HG03439 (cell line): Measurements from ENCODE around the gene SLC35C1.
"Not testable (repeated sequence)": the region's sequence is repeated elsewhere in the genome, so short reads cannot be mapped to it uniquely, and the experiment has no call there.

Experiments
- ATAC-seq: cut with Tn5 transposase; IDR thresholded peaks from one replicate; pipeline ENCODE4 v1.9.1; 2021; ENCODE audit warnings: mild to moderate bottlenecking, moderate library complexity; ENCODE audit not compliant: unreplicated experiment

The SLC35C1 gene

GRCh38 chr11:45786272-45786671, 18.7 kb upstream of the SLC35C1 start:
- ATAC-seq, result no peak

DNA sequence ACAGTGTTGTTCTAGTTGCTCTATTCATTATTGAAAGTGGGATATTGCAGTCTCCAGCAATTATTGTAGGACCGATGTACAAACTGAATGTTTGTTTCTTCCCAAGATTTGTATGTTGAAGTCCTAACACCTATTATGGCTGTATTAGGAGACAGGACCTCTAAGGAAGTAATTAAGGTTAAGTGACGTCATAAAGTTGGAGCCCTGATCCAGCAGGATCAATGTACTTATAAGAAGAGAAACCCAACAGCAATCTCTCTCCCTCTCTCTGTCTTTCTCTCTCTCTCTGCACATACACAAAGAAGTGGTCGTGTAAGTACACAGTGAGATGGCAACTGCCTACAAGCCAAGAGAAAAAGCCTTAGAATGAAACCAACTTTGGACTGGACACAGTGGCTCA, 16.1 kb upstream of the SLC35C1 start:
- no peak for ATAC-seq

GRCh38 chr11:45791524-45791923, 13.4 kb upstream of the SLC35C1 start:
- no peak for ATAC-seq

DNA sequence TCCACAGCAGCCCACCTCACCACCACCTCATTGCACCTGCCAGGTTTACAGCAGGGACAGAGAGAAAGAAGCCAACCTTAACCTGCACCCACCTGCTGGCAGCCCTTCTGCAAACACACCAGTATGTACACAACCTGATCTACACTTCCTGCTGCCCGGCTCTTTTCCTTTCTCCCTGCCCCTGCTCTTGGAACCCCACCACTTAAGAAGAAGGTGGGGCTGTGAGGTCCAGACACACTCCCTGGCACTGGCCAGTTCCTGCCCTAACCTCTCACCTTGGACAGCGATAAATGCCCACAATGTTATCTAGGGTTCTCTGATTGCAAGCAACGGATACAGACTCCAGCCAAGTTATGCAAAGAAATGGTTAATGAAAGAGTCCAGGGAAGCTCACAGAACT, 10.8 kb upstream of the SLC35C1 start:
- no peak for ATAC-seq

DNA sequence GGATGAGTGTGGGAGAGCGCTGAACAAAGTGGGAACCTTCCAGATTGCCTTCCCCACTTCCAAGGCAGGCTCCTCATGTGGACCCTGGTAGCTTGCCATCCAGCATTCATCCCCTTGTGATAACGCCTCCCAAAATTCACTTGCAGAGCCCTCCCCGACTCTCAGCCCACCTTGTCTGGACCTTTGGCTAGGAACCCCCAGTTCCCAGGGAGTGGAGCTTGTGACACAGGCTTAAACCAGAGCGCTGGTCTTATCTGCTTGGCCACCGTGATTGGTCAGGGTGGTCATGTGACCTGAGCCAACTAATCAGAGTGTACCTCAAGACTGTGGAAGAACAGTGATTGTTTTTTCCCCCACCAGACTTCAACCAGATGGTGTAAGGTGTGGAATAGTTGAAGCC, 9.6 kb upstream of the SLC35C1 start:
- no peak for ATAC-seq

GRCh38 chr11:45796461-45796861, 8.5 kb upstream of the SLC35C1 start:
- no peak for ATAC-seq

GRCh38 chr11:45798793-45799441, 6.0 kb upstream of the SLC35C1 start:
- no peak for ATAC-seq

GRCh38 chr11:45799562-45799961, 5.4 kb upstream of the SLC35C1 start:
- no peak for ATAC-seq

DNA sequence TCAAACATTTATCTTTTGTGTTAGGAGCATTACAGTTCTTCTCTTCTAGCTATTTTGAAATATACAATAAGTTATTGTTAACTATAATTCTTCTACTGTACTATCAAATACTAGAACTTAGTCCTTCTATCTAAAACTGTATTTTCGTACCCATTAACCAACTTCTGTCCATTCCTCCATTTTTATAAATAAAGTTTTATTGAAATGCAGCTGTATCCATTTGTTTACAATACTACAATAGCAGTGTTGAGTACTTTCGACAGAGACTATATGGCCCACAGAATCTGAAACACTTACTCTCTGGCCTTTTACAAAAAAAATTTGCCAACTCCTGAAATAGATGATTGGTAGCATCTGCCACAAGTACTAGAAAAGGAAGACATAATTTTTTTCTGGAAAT, 4.7 kb upstream of the SLC35C1 start:
- ATAC-seq, result no peak

GRCh38 chr11:45801723-45802315, 3.1 kb upstream of the SLC35C1 start:
- ATAC-seq, result no peak

DNA sequence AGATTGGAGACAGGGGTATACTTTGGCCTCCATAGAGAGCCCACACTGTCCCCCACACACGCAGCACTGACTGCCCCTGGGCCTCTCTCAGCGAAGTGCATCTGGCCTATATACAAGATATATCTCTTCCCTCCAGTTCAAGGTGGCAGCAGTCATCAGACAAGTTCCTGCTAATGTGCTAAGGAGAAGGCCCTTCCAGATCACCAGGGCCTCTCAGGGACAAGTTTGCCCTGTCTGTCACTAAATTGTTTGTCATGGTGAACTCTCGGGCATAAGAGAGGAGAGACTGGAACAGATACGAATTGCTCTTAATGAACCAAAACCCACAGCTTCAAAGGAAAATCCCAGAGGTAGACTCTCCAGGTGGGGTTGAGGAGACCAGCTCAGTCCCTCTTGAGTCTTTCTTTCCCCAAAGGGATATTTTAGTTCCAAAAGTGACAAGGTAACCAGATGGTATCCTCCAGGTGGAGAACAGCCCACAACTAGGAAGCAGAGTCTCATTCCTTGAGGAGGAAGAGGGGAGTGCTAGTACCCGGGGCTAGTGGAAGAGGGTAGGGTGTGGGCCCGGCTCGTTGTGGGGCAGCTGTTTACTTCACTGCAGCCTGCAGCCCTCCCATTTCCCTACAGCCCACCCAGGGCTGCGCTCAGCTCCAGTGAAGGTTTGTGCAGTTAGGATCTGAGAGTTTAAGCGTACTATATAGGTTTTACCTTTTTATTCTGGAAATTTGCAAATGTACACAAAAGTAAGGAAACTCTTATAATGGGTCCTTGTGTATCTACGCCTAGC, 2.2 kb upstream of the SLC35C1 start:
- no peak for ATAC-seq

DNA sequence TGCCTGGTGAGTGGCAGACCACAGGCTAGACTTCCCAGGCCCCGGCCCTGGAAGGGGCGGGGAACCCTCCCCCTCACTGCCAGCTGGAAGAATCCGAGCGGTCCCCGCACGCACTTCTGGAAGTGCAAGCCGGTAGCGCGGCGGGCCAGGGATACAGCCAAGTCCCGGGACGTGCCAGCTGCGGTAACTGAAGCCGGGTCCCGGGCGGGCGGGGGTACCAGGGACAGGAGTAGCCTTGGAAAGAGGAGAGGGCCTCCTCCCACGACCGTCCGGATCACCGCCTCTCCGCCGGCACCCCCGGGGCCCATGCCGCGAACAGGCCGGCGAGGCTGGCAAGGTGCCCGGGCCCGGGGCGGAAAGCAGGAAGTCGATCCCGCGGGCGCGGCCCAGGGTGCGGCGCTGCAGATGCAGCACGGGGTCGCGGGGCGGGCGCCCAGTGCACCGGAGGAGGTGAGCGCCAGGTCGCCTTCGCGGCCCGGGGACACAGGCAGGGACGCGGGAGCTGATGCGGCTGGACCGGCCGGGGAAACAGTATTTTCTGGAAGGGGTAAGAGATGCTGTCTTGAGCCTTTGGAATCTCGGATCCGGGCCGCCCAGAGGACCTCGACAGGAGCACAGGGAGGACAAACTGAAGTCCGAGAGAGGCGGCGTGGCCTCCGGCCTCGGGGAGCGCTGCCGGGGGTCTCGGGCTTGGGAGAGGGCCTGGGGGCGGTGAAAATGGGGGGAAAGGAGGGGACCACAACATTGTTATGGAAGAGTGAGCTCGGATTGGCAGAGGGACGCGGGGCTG, 783 bp upstream of the SLC35C1 start:
- peak; percentile 27 for ATAC-seq

GRCh38 chr11:45805305-45806071, 539 bp downstream of the SLC35C1 start:
- peak; percentile 20 for ATAC-seq

DNA sequence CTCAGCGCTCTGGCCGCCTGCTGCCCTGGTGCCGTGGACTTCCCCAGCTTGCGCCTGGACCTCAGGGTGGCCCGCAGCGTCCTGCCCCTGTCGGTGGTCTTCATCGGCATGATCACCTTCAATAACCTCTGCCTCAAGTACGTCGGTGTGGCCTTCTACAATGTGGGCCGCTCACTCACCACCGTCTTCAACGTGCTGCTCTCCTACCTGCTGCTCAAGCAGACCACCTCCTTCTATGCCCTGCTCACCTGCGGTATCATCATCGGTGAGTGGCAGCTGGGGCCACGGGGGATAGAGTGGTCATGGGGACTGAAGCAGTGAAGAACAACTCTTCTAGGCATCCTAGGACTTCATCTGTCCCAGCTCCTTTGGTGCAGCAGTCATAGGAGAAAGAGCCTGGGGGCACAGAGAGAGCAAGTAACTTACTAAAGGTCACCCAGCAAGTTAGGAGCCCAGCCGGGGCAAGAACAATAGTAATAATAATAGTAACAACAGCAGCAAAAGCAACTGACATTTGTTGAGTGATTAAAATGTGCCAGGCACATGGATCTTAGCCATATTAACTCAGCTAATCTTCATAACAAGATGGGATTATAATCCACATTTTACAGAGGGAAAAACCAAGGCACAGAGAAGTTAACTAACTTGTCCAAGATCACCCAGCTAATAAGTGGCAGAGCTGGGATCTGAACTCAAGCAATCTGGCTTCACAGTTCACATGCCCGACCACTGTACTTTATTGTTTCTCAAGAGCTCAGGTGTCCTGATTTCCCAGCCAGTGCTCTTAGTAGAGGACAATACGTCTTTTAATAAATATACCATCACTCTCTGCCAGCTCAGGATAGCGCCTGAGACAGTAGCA, 1.4 kb downstream of the SLC35C1 start:
- ATAC-seq, result no peak

DNA sequence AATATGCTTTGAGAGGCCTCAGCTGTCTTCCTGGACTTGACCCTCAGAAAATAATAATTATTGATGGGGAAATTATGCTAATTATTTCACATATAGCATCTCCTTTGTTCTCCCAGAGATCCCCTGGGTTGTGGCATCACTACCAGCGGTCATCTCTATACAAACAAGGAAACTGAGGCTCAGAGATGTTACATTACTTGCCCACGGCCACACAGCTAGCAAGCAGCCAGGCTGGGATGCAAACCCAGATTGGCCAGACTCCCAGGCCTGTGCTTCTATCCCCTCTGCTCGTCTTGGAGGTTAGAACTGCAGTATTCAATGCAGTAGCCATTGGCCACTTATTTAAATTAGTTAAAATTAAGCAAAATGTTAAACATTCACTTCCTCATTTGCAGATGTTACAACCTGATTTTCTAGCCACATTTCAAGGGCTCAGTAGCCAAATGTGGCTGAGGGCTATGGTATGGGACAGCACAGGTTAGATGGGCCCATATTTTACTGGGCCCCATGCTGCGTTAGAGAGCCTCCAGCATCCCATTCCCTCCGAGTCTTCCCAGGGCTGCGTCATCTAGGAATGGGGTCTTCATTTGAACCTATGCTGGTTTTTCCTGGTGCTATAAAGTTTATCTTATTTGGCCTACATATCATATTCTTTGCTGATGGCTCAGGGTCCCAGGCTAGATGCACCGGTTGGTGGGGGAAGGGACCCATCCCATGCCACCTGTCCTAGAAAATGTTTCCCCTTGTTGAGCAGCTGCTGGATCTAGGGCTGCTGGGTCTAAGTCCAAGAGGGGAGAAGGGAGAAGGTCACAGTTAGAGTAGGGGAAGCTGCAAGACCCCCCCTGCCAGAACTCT, 2.2 kb downstream of the SLC35C1 start:
- ATAC-seq, result no peak

DNA sequence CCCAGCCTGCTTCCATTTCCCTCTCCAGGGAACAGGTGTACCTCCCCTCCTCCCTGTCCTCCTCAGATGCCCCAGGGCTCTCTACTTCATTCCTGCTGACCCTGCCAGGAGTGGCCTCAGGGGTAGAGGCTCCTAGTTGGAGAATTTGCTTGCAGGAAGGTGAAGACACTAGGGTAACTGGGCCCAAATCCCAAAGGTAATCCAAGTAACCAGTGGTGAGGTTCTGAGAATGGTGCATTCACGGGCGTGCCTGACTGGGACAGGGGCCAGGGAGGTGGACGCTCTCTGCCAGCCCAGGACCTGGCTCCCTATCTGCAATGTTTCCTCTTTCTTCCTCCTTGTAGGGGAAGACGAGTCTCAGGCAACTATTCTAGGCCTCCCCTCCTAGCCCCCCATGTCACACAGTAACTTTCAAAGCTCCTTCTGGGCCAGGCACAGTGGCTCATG, 2.9 kb downstream of the SLC35C1 start:
- no peak for ATAC-seq

GRCh38 chr11:45808427-45808826, 3.5 kb downstream of the SLC35C1 start:
- ATAC-seq, result not testable (repeated sequence)

- no peak for ATAC-seq
These were observed 4.8 kb downstream of the SLC35C1 start for GRCh38 chr11:45809456-45810395.
